Upper lobe of right lung (tissue), 1 donor: ENCODE results near the gene FRMD3. TPM values are rescaled to one million over a fixed set of nuclear protein-coding genes. Genes with fewer than 3 reads are reported as not detected.
A peak's percentile ranks its signal among the peaks of the same experiment; 100 is the strongest.

ENCODE experiments used
- ATAC-seq: fragments of 200-7000 bp; cut with Tn5 transposase; one replicate; pipeline ENCODE4 v1.9.1; 2020; ENCODE audit warnings: mild to moderate bottlenecking, moderate library complexity
- DNase-seq: peaks from one replicate; pipeline ENCODE4 v3.0.0-alpha.2; 2020
- H3K27ac ChIP-seq: fragments of 200-600 bp; one replicate; pipeline ENCODE4 v1.8.0; 2022
- H3K27me3 ChIP-seq: fragments of 200-600 bp; one replicate; pipeline ENCODE4 v1.8.0; 2022; ENCODE audit warnings: mild to moderate bottlenecking
- H3K36me3 ChIP-seq: fragments of 200-600 bp; one replicate; pipeline ENCODE4 v1.8.0; 2022
- H3K4me1 ChIP-seq: fragments of 200-600 bp; one replicate; pipeline ENCODE4 v1.8.0; 2022
- H3K4me3 ChIP-seq: fragments of 200-600 bp; one replicate; pipeline ENCODE4 v1.8.0; 2022; ENCODE audit warnings: mild to moderate bottlenecking
- H3K9me3 ChIP-seq: fragments of 200-600 bp; one replicate; pipeline ENCODE4 v1.8.0; 2022
- CTCF ChIP-seq: fragments of 200-600 bp; IDR thresholded peaks from one replicate; pipeline ENCODE4 v1.8.0; 2022; ENCODE audit warnings: antibody characterized with exemption
- intact Hi-C: fragments of 100-400 bp; cut with DNase I; formaldehyde crosslinking; loops from one replicate; pipeline ENCODE4 v1.11.0; 2022
- total RNA-seq: library from RNA; stranded (reverse); fragmentation: NEBNext Ultra II Directional; extraction: Animal tissue kit (Norgen Biotek cat#: 25700); gene quantifications from one replicate; pipeline ENCODE4 v1.2.1, GENCODE V29; 2021
- donor health status: DM: no; HTN: yes; CAD: no; lungs with severe emphysema.

FRMD3 gene
- total RNA-seq, 1 donor from 2014 or later: 10.8 TPM

GRCh38 chr9:83219924-83220438 is 318.2 kb downstream of the FRMD3 start:
- Histone ChIP-seq H3K27ac (peak overlapping the region; percentile 85), H3K4me1 (peaks cover 6% of the 10 kb centered on the region), H3K4me3 (peak overlapping the region; percentile 65), H3K27me3 (no peaks in the 10 kb centered on the region), H3K36me3 (no peaks in the 10 kb centered on the region), H3K9me3 (no peaks in the 10 kb centered on the region)
- intact Hi-C loops: no loop called here
- ATAC-seq (peak; percentile 4), DNase-seq (no peak)
- no peak for TF ChIP-seq CTCF

- Histone ChIP-seq H3K9me3 (no peaks in the 10 kb centered on the region), H3K27ac (peak overlapping the region; percentile 85), H3K36me3 (no peaks in the 10 kb centered on the region), H3K27me3 (no peaks in the 10 kb centered on the region), H3K4me1 (peaks cover 6% of the 10 kb centered on the region), H3K4me3 (peak overlapping the region; percentile 65)
- peak; percentile 97 for ATAC-seq
- intact Hi-C loops: no loop called here
- DNase-seq: peak; percentile 93
- peak; percentile 79 for TF ChIP-seq CTCF
Observed at GRCh38 chr9:83219154-83219923, 318.9 kb downstream of the FRMD3 start.

GRCh38 chr9:83218411-83219090 is 319.6 kb downstream of the FRMD3 start:
- Histone ChIP-seq H3K36me3 (no peaks in the 10 kb centered on the region), H3K4me3 (peak overlapping the region; percentile 65), H3K27me3 (no peaks in the 10 kb centered on the region), H3K27ac (no peak overlapping the region), H3K4me1 (peaks cover 6% of the 10 kb centered on the region), H3K9me3 (no peaks in the 10 kb centered on the region)
- no peak for TF ChIP-seq CTCF
- DNase-seq: no peak
- intact Hi-C loops: no loop called here
- no peak for ATAC-seq

GRCh38 chr9:83209188-83209731 is 328.9 kb downstream of the FRMD3 start:
- Histone ChIP-seq H3K27me3 (no peaks in the 10 kb centered on the region), H3K36me3 (no peaks in the 10 kb centered on the region), H3K4me1 (no peaks in the 10 kb centered on the region), H3K4me3 (no peak overlapping the region), H3K9me3 (no peaks in the 10 kb centered on the region), H3K27ac (no peak overlapping the region)
- no peak for ATAC-seq
- no peak for TF ChIP-seq CTCF
- DNase-seq: no peak
- intact Hi-C loops: no loop called here

GRCh38 chr9:83208065-83208850 is 329.9 kb downstream of the FRMD3 start:
- intact Hi-C loops: no loop called here
- no peak for TF ChIP-seq CTCF
- Histone ChIP-seq H3K27ac (no peak overlapping the region), H3K36me3 (no peaks in the 10 kb centered on the region), H3K9me3 (no peaks in the 10 kb centered on the region), H3K27me3 (no peaks in the 10 kb centered on the region), H3K4me1 (no peaks in the 10 kb centered on the region), H3K4me3 (no peak overlapping the region)
- no peak for DNase-seq
- peak; percentile 33 for ATAC-seq
